GM20431 (cell line): ENCODE measurements around the gene GSTA5.
"Not testable (repeated sequence)": the region's sequence is repeated elsewhere in the genome, so short reads cannot be mapped to it uniquely, and the experiment has no call there.

ENCODE experiments used
- in situ Hi-C: fragments of 300-500 bp; cut with MseI, MboI; formaldehyde crosslinking; loops from one replicate; pipeline ENCODE4 v1.15.0; 2020; ENCODE audit warnings: low sequenced_read_pairs; ENCODE audit not compliant: unreplicated experiment

GSTA5 gene

DNA sequence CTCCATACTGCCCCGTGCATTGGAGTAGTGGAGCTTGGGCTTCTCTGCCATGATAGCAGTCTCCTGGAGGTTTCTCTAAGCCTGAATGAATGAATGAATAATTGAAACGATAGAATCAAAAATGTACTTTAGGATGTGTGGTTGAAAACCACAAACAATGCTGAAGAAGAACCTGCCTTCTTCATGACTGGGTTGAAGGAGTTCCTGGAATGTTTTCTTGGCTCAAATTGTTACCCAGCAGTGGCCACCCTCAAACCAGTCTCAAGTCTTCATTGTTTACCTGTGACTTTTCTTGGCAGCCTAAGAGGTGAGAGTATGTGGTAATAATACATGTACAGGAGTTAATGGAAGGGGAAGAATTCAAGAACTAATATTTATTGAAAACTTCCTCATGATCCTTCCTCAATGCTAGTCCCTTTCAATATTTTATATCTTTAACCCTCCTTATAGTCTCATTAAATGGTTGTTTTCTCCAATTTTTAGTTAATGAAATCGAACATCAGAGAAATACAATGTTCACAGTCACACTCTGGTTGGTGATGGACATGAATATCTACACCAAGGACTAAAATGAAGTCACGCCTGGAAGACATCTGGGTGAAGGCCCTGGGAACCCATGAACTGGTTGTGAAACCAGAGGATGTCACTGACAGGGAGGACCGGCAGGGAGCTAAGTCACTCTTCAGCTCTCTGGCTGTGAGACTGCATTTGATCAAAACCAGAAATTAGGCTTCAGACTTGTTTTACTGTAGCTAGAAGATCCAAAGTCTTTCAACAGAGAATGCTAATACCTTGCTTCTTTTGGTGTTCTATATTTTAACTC, at the start of gene GSTA5:
GSTA5 (minus strand) TSS at position 51 of the 823 bp plus-strand sequence.
- in situ Hi-C loops = no loop called here

DNA sequence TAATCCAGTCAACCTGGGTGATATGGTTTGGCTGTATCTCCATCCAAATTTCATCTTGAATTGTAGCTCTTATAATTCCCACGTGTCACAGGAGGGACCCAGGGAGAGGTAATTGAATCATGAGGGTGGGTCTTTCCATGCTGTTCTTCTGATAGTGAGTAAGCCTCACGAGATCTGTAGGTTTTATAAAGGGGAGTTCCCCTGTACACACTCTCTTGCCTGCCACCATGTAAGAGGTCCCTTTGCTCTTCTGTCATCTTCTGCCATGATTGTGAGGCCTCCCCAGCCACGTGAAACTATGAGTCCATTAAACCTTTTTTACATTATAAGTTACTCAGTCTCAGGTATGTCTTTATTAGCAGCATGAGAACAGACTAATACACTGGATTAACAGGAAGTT, 49.4 kb upstream of the GSTA5 start:
- in situ Hi-C loops = no loop called here

DNA sequence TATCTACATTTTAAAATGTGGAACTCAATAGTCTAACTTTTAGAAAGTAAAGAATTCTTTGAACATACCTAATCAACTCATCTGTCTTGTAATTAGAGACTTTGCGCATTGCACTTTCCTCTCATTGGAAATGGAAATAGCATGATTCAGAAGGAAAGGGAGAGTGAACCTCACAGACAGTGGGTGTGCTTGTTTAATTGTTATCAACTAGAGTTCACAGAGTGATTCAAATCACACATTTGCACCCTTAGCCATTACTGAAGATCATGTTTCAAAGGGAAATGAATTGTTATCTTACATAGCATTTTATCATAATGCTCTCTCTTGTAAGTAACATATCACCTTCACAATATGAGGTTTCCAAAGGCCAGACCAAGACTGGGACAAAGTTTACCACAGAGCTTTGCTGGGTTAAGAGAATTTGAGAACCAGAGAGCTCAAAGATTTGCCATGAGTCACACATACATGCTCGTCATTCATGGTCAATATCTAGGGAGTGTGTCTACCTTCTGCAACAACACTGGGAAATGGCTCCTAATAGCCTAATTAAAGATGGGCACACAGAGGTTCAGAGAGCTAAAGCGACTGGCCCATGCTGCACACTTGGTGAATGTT, 47.4 kb upstream of the GSTA5 start:
- in situ Hi-C loops = no loop called here

DNA sequence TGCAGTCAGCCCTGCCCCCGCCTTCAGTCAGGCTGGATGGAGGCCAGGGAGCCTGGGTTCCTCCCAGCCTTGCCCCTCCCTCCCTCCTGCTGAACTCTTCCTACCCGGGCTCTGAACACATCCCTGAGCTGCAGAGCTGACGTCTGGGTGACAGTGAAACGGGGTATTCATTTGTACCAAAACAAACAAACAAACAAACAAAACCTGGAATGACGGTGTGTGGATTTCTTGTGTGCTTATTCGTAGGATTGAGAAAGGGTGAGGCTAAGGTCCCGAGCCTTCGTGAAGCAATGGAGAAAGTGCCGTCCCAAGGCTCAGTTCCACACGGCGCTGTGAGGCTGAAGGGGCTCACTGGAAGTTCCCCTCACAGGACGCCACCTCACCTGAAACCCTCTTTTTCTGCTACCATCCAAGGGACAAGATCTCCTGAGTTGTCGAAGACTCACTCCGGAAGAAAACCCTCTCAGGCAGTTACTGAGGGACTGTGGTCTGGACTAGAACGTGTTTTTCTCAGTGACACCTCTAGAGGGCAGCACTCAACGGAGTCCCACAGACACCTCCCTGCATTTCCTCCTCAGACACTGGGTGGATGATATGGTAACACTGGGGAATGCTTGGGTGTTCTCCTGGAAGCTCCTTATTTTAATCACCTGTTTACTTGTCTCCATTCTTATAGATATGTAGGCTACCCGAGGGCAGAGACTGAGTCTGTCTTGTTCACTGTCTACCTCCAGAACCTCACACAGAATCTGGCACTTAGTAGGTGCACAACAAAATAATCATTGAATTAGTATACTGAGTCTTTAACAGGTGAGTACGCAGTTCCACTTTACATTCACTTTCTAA, 41.6 kb upstream of the GSTA5 start:
- in situ Hi-C loops = no loop called here

DNA sequence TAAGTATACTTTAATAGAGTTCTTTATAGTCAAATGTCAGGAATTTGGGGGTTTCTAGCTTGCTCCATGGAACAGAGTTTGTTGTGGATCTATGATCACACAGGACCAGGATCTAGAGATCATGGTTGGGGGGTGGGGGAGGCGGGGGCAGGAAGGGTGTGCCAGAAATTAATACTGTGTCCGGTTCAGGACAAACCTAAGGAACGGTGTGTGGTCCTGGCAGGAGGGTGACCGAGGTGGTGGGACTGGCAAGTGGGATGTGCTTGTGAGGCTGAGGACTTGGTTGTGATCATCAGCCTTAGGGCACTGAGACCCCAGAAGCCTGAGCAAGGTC, 41.0 kb upstream of the GSTA5 start:
- in situ Hi-C loops = no loop called here

DNA sequence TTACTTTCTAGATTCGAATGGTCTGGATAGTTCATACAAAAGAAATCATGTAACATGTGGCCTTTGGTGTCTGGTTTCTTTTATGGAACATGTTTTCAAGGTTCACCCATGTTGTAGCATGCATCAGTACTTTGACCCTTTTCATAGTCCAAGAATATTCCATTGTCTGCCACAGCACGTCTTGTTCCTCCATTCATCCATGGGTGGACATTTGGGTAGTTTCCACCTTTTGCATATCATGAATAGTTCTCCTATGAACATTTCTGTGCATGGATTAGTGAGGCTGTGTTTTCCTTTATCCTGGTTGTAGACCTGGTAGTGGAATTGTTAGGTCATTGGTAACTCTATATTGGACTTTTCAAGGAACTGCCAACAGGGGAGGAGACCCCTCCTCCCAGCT, 37.2 kb upstream of the GSTA5 start:
- in situ Hi-C loops = no loop called here

DNA sequence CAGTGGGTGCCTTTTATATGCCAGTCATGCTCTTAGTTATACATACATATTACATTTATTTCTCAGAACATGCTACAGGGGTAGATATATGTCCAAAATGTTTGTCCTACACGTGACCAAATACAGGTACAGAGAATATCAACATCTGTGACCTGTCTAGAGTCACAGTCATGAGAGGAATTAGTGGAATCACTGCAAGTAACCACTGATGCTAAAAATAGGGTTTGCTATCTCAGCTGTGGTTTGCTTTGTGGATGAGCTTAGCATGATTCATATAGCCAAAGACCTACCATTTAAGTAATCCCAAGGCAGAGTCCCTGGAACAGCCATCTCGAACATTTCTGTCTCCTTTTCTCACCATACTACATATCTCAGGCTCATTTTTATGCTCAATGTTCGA, 36.6 kb upstream of the GSTA5 start:
- in situ Hi-C loops = no loop called here

DNA sequence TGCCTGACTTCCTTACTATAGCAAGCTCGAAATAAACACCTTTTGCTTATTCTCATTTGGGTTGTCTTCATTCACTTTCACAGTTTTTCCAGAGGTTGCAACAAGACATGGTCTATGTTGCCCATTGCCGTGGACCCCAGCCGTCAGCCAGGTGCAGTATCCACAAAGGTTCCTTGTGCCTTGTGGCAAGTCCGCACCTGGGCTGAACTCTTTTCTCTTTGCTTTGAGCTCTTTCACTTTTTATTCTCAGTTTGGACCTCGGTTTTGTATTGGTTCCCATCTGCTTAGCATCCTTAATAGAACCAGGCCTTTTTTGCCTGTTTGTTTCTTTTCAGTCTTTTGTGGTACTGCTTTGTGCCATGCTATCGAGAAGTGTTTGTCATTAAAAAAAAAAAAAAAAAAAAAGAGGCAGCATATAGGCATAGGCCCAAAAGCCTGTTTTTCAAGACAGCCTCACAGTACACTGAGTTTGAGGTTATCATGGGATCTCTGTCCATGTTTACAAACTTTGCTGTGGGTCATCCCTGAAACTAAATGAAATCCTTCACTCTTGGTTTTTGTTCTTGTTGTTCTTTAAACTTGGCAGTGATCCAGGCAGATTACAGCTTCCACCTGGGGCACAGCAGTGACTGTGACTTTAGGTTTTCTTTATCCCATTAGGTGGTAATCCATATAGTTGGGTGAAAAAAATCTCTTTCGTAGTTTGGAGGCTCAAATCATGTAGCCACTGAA, 35.6 kb upstream of the GSTA5 start:
- in situ Hi-C loops = no loop called here

DNA sequence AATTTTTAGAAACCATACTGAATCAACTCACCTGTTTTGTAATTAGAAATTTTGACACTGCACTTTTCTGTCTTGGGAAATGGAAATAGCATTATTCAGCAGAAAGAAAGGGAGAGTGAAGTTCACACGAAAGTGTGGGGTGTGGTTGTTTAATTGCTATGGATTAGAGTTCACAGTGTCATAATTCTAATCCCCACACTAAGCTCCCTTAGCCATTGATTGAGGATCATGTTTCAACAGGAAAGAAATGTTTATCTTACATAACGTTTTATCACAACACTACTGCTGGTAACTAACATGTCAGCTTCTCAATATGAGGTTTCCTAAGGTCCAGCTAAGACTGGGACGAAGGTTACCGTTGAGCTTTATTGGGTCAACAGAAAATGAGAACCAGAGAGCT, 31.4 kb upstream of the GSTA5 start:
- in situ Hi-C loops = no loop called here

DNA sequence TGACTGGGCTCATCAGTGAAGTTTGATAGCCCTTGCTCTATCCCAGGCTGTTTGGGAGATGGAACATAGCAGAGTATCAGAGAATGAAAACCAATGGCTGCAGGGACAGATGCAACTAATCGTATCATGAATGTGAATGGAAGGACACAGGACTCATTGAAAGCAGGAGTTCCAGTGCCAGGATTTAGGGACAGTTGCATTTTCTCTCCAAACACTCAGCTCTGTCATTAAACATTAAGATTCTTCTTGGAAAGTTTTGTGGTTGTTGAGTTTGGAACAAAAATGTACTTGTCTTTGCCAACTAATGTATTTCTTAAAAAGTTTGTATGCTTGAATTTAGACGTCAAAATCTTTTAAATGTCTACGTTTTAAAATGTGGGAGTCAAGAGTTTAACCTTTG, 31.0 kb upstream of the GSTA5 start:
- in situ Hi-C loops = no loop called here

DNA sequence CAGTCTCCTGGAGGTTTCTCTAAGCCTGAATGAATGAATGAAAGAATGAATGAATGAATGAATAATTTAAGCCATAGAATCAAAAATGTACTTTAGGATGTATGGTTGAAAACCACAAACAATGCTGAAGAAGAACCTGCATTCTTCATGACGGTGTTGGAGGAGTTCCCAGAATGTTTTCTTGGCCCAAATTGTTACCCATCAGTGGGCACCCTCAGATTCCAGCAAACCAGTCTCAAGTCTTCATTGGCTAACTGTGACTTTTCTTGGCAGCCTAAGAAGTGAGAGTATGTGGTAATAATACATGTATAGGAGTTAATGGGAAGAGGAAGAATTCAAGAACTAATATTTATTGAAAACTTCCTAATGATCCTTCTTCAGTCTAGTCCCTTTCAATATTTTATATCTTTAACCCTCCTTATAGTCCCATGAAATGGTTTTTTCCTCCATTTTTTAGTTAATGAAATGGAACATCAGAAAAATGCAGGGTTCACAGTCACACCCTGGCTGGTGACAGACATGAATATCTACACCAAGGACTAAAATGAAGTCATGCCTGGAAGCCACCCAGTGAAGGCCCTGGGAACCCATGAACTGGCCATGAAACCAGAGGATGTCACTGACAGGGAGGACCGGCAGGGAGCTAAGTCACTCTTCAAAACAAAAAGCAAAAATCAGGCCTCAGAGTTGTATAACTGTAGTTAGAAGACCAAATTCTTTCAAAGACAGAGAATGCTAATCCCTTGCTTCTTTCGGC, 29.9 kb upstream of the GSTA5 start:
- in situ Hi-C loops = not testable (repeated sequence)

DNA sequence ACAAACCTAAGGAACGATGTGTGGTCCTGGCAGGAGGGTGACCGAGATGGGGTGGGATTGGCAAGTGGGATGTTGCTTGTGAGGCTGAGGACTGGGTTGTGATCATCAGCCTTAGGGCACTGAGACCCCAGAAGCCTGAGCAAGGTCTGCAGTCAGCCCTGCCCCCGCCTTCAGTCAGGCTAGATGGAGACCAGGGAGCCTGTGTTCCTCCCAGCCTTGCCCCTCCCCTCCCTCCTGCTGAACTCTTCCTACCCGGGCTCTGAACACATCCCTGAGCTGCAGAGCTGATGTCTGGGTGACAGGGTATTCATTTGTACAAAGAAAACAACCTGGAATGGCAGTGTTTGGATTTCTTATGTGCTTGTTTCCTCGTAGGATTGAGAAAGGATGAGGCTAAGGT, 28.3 kb upstream of the GSTA5 start:
- in situ Hi-C loops = not testable (repeated sequence)

DNA sequence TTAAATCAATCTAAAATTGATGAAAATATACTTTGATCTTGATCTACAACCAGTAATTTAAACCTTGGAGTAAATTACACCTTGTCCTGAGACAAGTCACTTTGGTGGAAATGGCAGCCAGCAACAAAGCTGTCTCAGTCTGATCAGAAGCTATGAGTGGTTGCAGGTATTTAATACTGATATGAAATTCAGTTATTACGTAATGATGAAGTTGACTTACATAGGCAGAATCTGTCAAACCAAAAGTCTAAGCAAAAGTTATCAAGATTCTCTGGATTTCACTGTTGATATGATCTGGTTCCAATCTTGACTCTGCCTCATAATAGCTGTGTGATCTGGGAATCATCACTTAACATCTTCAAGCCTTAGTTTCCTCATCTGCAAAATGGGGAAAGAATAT, 27.6 kb upstream of the GSTA5 start:
- in situ Hi-C loops = no loop called here

DNA sequence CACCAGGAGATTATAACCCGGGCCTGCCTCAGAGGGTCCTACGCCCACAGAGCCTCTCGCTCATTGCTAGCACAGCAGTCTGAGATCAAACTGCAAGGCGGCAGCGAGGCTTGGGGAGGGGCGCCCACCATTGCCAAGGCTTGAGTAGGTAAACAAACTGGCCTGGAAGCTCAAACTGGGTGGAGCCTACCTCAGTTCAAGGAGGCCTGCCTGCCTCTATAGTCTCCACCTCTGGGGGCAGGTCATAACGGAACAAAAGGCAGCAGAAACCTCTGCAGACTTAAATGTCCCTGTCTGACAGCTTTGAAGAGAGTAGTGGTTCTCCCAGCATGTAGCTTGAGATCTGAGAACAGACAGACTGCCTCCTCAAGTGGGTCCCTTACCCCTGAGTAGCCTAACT, 20.5 kb upstream of the GSTA5 start:
- in situ Hi-C loops = not testable (repeated sequence)

DNA sequence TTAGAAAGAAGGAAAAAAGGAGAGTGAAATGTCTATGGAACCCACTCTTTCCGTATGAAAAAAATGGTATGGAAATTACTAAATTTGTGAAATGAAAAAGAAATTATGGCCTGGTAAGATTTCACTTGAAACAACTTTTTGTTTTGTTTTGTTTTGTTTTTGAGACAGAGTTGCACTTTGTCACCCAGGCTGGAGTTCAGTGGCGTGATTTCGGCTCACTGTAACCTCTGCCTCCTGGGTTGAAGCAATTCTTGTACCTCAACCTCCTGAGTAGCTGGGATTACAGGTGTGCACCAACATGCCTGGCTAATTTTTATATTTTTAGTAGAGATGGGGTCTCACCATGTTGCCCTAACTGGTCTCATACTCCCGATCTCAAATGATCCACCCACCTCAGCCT, 17.8 kb upstream of the GSTA5 start:
- in situ Hi-C loops = no loop called here

DNA sequence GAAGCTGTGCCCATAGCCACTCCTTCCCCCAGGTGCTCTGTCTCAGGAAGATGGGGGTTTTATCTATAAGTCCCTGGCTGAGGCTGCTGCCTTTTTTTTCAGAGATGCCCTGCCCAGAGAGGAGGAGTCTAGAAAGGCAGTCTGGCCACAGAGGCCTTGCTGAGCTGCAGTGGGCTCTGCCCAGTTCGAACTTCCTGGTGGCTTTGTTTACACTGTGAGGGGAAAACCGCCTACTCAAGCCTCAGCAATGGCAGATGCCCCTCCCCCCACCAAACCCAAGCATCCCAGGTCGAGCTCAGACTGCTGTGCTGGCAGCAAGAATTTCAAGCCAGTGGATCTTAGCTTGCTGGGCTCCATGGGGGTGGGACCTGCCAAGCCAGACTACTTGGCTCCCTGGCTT, 15.5 kb upstream of the GSTA5 start:
- in situ Hi-C loops = not testable (repeated sequence)

DNA sequence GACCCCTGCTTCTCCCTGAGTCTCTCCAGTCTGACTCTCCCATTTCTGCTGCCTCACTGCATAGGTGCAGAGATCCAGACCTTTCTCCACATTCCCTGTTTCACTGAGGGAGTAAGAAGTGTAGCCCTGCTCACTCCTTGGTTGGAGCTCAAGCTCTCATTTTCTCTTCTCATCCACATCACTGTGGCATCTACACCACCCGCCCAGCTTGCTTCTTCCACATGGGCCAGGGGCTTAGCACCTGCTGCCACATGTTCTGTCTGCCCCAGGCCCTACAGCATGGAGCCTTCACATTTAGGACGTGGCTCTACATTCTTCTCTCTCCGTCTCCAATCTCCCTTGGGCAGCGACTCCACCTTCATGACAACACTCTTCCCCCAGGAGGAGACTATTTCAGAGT, 8.5 kb upstream of the GSTA5 start:
- in situ Hi-C loops = no loop called here

DNA sequence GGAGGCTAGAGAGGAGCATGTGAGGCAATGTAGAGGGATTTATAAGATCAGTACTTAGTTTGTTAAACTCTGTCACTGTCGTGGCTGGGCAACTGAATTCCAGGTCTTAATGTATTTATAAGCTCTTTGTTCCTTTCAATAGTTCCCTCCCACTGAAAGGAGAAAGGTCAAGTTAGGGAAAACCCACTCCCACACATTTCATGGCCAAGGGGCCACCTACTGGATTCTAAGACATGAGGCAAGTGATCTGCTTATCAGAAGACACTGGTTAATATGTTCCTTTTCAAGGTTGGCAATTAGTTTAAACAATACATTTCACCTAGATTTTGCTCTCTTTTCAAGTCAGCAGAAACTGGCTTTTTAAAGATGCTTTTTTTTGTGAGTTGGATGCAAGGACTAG, 5.4 kb upstream of the GSTA5 start:
- in situ Hi-C loops = no loop called here

DNA sequence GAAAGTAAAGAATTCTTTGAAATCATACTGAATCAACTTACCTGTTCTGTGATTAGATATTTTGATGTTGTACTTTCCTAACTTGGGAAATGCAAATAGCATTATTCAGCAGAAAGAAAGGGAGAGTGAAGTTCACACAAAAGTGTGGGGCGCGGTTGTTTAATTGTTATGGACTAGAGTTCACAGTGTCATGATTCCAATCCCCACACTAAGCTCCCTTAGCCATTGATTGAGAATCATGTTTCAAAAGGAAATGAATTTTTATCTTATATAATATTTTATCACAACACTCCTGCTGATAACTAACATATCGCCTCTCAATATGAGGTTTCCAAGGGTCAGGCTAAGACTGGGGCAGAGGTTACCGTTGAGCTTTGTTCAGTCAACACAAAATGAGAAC, 3.0 kb upstream of the GSTA5 start:
- in situ Hi-C loops = no loop called here
